Endothelial cell of umbilical vein (primary cell): ENCODE data around the gene AKAP6. TPM values are rescaled to one million over a fixed set of nuclear protein-coding genes. Genes with fewer than 3 reads are reported as not detected.

Experiments
- BruUV-seq: library from RNA; stranded (reverse); fragments of 400-500 nt; replicated peaks from 2 replicates; lab custom pipeline; 2021; lab: Mats Ljungman, UMichigan
- CTCF ChIA-PET: fragments of 300-600, 350-600 bp; sonication (Branson Sonifier 250); formaldehyde crosslinking; loops from one replicate; lab custom pipeline; 2021; ENCODE audit warnings: antibody characterized with exemption, inconsistent platforms; lab: Charles Lee
- POLR2A ChIA-PET: fragments of 300-600, 350-600 bp; sonication (Branson Sonifier 250); formaldehyde crosslinking; loops from one replicate; lab custom pipeline; 2021; ENCODE audit warnings: antibody characterized with exemption, inconsistent platforms; lab: Charles Lee
- DNase-seq: peaks from one replicate; pipeline ENCODE4 v3.0.0-alpha.2; 2011; ENCODE audit warnings: low read depth, low spot score
- FAIRE-seq: peaks from 2 replicates; lab custom pipeline; 2011; peaks lifted over from hg19 to GRCh38; lab: Jason Lieb, UNC
- H2AFZ ChIP-seq: 2 replicates; pipeline ENCODE4 v1.6.0; 2012; ENCODE audit warnings: low read depth, low read length, control low read depth, inconsistent platforms
- H3K27ac ChIP-seq: 2 replicates; pipeline ENCODE4 v1.5.1; 2011; ENCODE audit warnings: low read depth, mild to moderate bottlenecking, control low read depth, low read length, moderate library complexity; ENCODE audit not compliant: insufficient read depth
- H3K27me3 ChIP-seq, 2 experiments: 2 replicates each; pipeline versions ENCODE4 v1.6.0 to v1.6.1; 2011; ENCODE audit warnings: low read length in 2 of 2, mixed read lengths in 1 of 2; ENCODE audit not compliant: control insufficient read depth in 2 of 2, insufficient read depth in 2 of 2
- H3K36me3 ChIP-seq, 2 experiments: 2 replicates in 1 of 2; 3 replicates in 1 of 2; pipeline ENCODE4 v1.5.1; 2011; ENCODE audit warnings: low read length in 2 of 2, mild to moderate bottlenecking in 1 of 2, moderate library complexity in 1 of 2; ENCODE audit not compliant: control insufficient read depth in 2 of 2, insufficient read depth in 2 of 2; ENCODE audit errors: extremely low read depth in 1 of 2
- H3K4me1 ChIP-seq: 3 replicates; pipeline ENCODE4 v1.5.1; 2011; ENCODE audit warnings: mild to moderate bottlenecking, low read length; ENCODE audit not compliant: control insufficient read depth, insufficient read depth; ENCODE audit errors: extremely low read depth
- H3K4me2 ChIP-seq: 2 replicates; pipeline ENCODE4 v1.6.1; 2011; ENCODE audit warnings: low read length, control low read depth, mixed read lengths; ENCODE audit not compliant: insufficient read depth
- H3K4me3 ChIP-seq, 3 experiments: fragments of 200-600 bp in 1 of 3; sonication (generic), shearing (Covaris generic) in 1 of 3; replicated peaks in 1 of 3; 2 replicates each; pipeline ENCODE4 v1.5.1; 2011 to 2016; ENCODE audit warnings: control low read depth in 3 of 3, low read length in 3 of 3, mild to moderate bottlenecking in 2 of 3, inconsistent platforms in 1 of 3, low read depth in 1 of 3, moderate library complexity in 1 of 3; ENCODE audit not compliant: insufficient read depth in 1 of 3
- H3K79me2 ChIP-seq: 2 replicates; pipeline ENCODE4 v1.6.0; 2012; ENCODE audit warnings: low read length, inconsistent platforms; ENCODE audit not compliant: control insufficient read depth, insufficient read depth
- H3K9ac ChIP-seq: replicated peaks from 2 replicates; pipeline ENCODE3; 2011; ENCODE audit warnings: low read length, control low read depth; ENCODE audit not compliant: insufficient read depth; ENCODE audit errors: extremely low read depth
- H3K9me1 ChIP-seq: replicated peaks from 3 replicates; pipeline ENCODE4 v1.6.0; 2011; ENCODE audit warnings: mild to moderate bottlenecking, low read length; ENCODE audit not compliant: control insufficient read depth, insufficient read depth; ENCODE audit errors: extremely low read depth
- H3K9me3 ChIP-seq: replicated peaks from 2 replicates; pipeline ENCODE4 v1.5.1; 2012; ENCODE audit warnings: low read length, inconsistent platforms; ENCODE audit not compliant: control insufficient read depth, insufficient read depth
- H4K20me1 ChIP-seq: replicated peaks from 2 replicates; pipeline ENCODE3; 2011; ENCODE audit warnings: mild to moderate bottlenecking, low read length; ENCODE audit not compliant: control insufficient read depth, insufficient read depth; ENCODE audit errors: extremely low read depth
- EZH2 ChIP-seq: IDR thresholded peaks from 2 replicates; pipeline ENCODE4 v1.6.1; 2012; ENCODE audit warnings: borderline replicate concordance, low read depth, mild to moderate bottlenecking, moderate library complexity, low read length, inconsistent platforms; ENCODE audit not compliant: severe bottlenecking
- GATA2 ChIP-seq: IDR thresholded peaks from 2 replicates; pipeline ENCODE4 v1.7.0; 2011; ENCODE audit warnings: low read depth, mild to moderate bottlenecking, moderate library complexity, mixed read lengths, low read length; ENCODE audit not compliant: insufficient read length, insufficient read depth
- POLR2A ChIP-seq: IDR thresholded peaks from 2 replicates; pipeline ENCODE4 v1.6.1; 2012; ENCODE audit warnings: low read depth, mild to moderate bottlenecking, control low read depth, low read length
- dilution Hi-C: fragments of 300-500 bp; cut with MboI; formaldehyde crosslinking; loops from one replicate; pipeline ENCODE4 v1.15.0; 2019; ENCODE audit warnings: low sequenced_read_pairs; ENCODE audit not compliant: extremely low pct_ligation_motif_present
- intact Hi-C: fragments of 100-400 bp; cut with micrococcal nuclease; formaldehyde crosslinking; loops from one replicate; pipeline ENCODE4 v1.10.0; 2022
- polyA plus RNA-seq, 4 experiments: library from polyadenylated mRNA; depleted of rRNA in 3 of 4; stranded (reverse) in 3 of 4; unstranded in 1 of 4; fragments of >200 nt; gene quantifications; 2 replicates each; pipeline versions ENCODE4 v1.2.1 to v1.2.3, GENCODE V29; 2011 to 2012; ENCODE audit warnings: missing spikeins in 1 of 4
- total RNA-seq: library from RNA; stranded (reverse); gene quantifications from 2 replicates; pipeline ENCODE4 v1.2.3, GENCODE V29; 2021
- TF ChIP-seq, protein P1 (sequence below): IDR thresholded peaks from 2 replicates; pipeline ENCODE4 v1.6.1; 2011; ENCODE audit not compliant: insufficient read depth, insufficient read length
- TF ChIP-seq, protein P2 (sequence below), 2 donors: IDR thresholded peaks; 1 replicate in 1 of 2; 2 replicates in 1 of 2; pipeline ENCODE4 v1.5.1; 2011; ENCODE audit warnings: low read length in 2 of 2, mild to moderate bottlenecking in 2 of 2, moderate library complexity in 2 of 2, control low read depth in 1 of 2, inconsistent platforms in 1 of 2, low read depth in 1 of 2; ENCODE audit not compliant: insufficient read depth in 1 of 2; ENCODE audit errors: extremely low read depth in 1 of 2

AKAP6 gene
- total and polyA plus RNA-seq, 2 donors (not counting 3 experiments of a cell fraction or from before 2014, with no cell fraction given): 0.03 to 0.49 TPM

DNA sequence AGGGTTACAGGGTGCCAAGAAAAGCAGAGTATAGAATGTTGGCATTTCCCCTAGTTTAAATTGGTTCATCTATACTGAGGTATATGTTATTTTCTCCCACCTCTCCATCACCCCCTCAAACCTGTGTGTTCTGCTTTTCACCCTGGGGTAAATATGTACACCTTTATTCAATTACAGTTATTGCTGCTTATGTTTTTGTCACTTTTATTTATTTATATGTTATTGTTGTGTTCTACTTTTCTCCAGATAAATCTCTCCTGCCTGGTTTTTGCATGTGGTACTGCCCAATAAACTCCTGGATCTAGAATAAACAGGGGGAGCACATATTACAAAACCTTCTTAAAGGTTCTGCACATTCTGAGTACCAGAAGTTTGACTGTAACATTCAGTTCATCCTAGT, 487.5 kb downstream of the AKAP6 start:
- no peaks in the 10 kb centered on the region for H3K27me3 ChIP-seq
- no peaks in the 10 kb centered on the region for H3K4me1 ChIP-seq
- H4K20me1 ChIP-seq: no peaks in the 10 kb centered on the region
- dilution Hi-C loops: no loop called here
- TF ChIP-seq GATA2: no peak
- TF ChIP-seq EZH2: no peak
- TF ChIP-seq, protein P1, sequence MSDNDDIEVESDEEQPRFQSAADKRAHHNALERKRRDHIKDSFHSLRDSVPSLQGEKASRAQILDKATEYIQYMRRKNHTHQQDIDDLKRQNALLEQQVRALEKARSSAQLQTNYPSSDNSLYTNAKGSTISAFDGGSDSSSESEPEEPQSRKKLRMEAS: no peak
- no peak for TF ChIP-seq POLR2A
- no peaks in the 10 kb centered on the region for H3K36me3 ChIP-seq
- no peak overlapping the region for H3K4me2 ChIP-seq
- no peaks in the 10 kb centered on the region for H3K79me2 ChIP-seq
- BruUV-seq: no TSS peak
- DNase-seq (no peak), FAIRE-seq (no peak)
- H3K9me3 ChIP-seq: no peaks in the 10 kb centered on the region
- POLR2A ChIA-PET: no interaction called here
- no peak overlapping the region for H3K27ac ChIP-seq
- H3K9me1 ChIP-seq: no peaks in the 10 kb centered on the region
- H3K9ac ChIP-seq: no peak overlapping the region
- no peak overlapping the region for H2AFZ ChIP-seq
- intact Hi-C loops: no loop called here
- CTCF ChIA-PET: no interaction called here
- no peak overlapping the region for H3K4me3 ChIP-seq

DNA sequence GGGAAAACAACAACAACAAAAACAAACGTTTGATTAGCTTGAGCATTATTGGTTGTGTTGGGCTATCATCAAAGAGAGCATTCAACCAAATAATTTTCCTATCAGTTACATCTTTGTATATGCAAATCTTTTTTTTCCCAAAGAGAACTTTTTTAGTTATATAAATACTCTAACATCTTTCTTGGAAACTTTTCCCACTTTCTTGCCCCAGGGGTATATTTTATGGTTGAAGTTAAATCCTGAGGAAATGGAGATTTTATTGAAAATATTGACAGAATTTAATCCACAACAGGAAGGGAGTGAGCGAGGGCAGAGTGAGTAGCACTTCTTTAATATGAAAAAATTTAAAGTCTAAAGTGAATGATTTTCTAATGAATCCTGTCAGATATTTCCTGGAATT, 488.7 kb downstream of the AKAP6 start:
- CTCF ChIA-PET: no interaction called here
- dilution Hi-C loops: no loop called here
- DNase-seq (no peak), FAIRE-seq (no peak)
- H4K20me1 ChIP-seq: no peaks in the 10 kb centered on the region
- H3K9ac ChIP-seq: no peak overlapping the region
- POLR2A ChIA-PET: no interaction called here
- no peaks in the 10 kb centered on the region for H3K9me3 ChIP-seq
- no peak overlapping the region for H3K27ac ChIP-seq
- BruUV-seq: no TSS peak
- H3K36me3 ChIP-seq: no peaks in the 10 kb centered on the region
- H3K79me2 ChIP-seq: no peaks in the 10 kb centered on the region
- no peaks in the 10 kb centered on the region for H3K4me1 ChIP-seq
- intact Hi-C loops: no loop called here
- no peak overlapping the region for H2AFZ ChIP-seq
- TF ChIP-seq, protein P2, sequence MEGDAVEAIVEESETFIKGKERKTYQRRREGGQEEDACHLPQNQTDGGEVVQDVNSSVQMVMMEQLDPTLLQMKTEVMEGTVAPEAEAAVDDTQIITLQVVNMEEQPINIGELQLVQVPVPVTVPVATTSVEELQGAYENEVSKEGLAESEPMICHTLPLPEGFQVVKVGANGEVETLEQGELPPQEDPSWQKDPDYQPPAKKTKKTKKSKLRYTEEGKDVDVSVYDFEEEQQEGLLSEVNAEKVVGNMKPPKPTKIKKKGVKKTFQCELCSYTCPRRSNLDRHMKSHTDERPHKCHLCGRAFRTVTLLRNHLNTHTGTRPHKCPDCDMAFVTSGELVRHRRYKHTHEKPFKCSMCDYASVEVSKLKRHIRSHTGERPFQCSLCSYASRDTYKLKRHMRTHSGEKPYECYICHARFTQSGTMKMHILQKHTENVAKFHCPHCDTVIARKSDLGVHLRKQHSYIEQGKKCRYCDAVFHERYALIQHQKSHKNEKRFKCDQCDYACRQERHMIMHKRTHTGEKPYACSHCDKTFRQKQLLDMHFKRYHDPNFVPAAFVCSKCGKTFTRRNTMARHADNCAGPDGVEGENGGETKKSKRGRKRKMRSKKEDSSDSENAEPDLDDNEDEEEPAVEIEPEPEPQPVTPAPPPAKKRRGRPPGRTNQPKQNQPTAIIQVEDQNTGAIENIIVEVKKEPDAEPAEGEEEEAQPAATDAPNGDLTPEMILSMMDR (IDR thresholded peaks at IDR 0.05; ENCODE audit: extremely low read depth in 1 of 2, insufficient read depth in 1 of 2, low read depth in 1 of 2, low read length in 2 of 2): no peak
- TF ChIP-seq GATA2: no peak
- TF ChIP-seq EZH2: no peak
- H3K4me3 ChIP-seq: no peak overlapping the region
- H3K9me1 ChIP-seq: no peaks in the 10 kb centered on the region
- no peaks in the 10 kb centered on the region for H3K27me3 ChIP-seq
- no peak overlapping the region for H3K4me2 ChIP-seq
